T47D (cell line): Measurements from ENCODE around the gene DMPK.

ENCODE experiments used
- DNase-seq, 2 experiments: peaks; one replicate each; pipeline versions ENCODE4 v3.0.0 to v3.0.0-alpha.2; 2011 to 2012; ENCODE audit warnings: low read depth in 1 of 2, low spot score in 1 of 2
- JUND ChIP-seq: IDR thresholded peaks from 2 replicates; pipeline ENCODE4 v1.6.1; 2012; ENCODE audit warnings: low read depth
- in situ Hi-C: cut with HindIII; loops from 2 replicates; pipeline ENCODE4 v1.10.0; 2016; ENCODE audit warnings: low sequenced_read_pairs, low pct_unique_long_range_greater_than_20kb

The DMPK gene

GRCh38 chr19:45779231-45780145, 2.8 kb downstream of the DMPK start:
- TF ChIP-seq JUND: no peak
- in situ Hi-C loops: no loop called here
- peak; percentile 83 to 94 for DNase-seq

- DNase-seq: no peak
- in situ Hi-C loops: no loop called here
- no peak for TF ChIP-seq JUND
These were observed 4.2 kb downstream of the DMPK start for GRCh38 chr19:45778010-45778661.

- TF ChIP-seq JUND: no peak
- in situ Hi-C loops: no loop called here
- no peak for DNase-seq
These were observed 4.8 kb downstream of the DMPK start for GRCh38 chr19:45777395-45777961.

- TF ChIP-seq JUND: no peak
- in situ Hi-C loops: no loop called here
These were observed 7.5 kb downstream of the DMPK start for GRCh38 chr19:45774765-45775164.

GRCh38 chr19:45773384-45773783, 8.9 kb downstream of the DMPK start:
- no peak for TF ChIP-seq JUND
- no peak for DNase-seq
- in situ Hi-C loops: no loop called here

More at GRCh38 chr19:45774765-45775164, 7.5 kb downstream of the DMPK start:
- peak in 1 of 2 experiments; percentile 35 for DNase-seq

- no peak for DNase-seq
- in situ Hi-C loops: no loop called here
- no peak for TF ChIP-seq JUND
These were observed 9.4 kb downstream of the DMPK start for GRCh38 chr19:45772912-45773311.

- TF ChIP-seq JUND: no peak
- in situ Hi-C loops: no loop called here
- no peak for DNase-seq
These were observed 10.0 kb downstream of the DMPK start for GRCh38 chr19:45772130-45772840.

- TF ChIP-seq JUND: no peak
- in situ Hi-C loops: no loop called here
- no peak for DNase-seq
These were observed 10.9 kb downstream of the DMPK start for GRCh38 chr19:45771311-45771933.

GRCh38 chr19:45770192-45771101, 11.8 kb downstream of the DMPK start:
- in situ Hi-C loops: no loop called here
- no peak for TF ChIP-seq JUND
- DNase-seq: peak; percentile 94 to 98

- TF ChIP-seq JUND: no peak
- DNase-seq: peak in 1 of 2 experiments; percentile 54
- in situ Hi-C loops: no loop called here
These were observed 12.5 kb downstream of the DMPK start for GRCh38 chr19:45769821-45770191.

GRCh38 chr19:45768984-45769782, 13.1 kb downstream of the DMPK start, which contains the start of gene SIX5:
Gene SIX5 (minus strand): TSS chr19:45769252. CDS start chr19:45768844, 408 bp downstream.
- in situ Hi-C loops: no loop called here
- TF ChIP-seq JUND: no peak; the same call in 1 of the 2 replicates
- peak; percentile 81 to 97 for DNase-seq
